IPS-NIHi11 (cell line): ENCODE results near the gene ADAD1.

Source experiments
- DNase-seq: peaks from one replicate; pipeline ENCODE4 v3.0.0; 2012; ENCODE audit warnings: mixed read lengths, low spot score

Gene ADAD1

DNA sequence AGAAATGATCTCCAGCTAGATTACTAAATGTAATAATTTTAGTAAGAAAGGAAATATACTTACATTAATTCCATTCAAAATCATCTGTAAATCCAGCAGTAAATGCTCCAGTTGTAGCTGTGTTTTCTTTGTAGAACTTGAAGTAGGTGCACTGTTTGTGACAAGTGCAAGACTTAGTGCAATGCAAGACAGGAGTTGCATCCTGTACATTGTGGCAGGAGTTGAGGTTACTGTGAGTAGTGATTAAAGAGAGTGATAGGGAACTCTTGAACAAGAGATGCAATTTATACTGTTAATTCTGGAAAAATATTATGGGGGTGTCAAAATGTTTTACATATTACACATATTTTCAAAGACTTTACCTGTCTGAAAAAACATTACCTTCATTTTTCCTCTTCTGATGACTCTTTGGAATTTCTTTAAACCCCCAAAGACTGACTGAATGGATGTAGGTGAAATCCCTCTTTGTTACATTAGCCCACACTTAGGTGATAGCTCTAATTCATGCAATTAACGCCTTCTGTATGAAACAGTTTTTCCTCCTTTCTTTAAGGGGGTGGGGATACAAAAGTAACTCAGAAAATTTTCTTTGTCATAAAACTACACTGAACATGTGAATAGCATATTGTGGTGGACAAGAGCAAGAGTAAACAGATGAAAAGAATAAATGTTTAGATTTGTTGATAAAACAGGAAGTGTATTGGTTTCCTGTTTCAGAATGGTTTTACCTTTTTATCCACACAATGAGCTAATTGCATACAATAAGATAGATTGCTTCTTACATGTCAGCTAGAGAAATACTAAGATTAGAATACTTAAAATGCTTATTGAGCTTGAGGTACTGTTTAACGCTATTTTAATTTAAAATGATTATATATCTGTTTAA, 77.7 kb downstream of the ADAD1 start, which contains the start of gene IL2:
Gene IL2, minus strand, starts transcription at position 495 of the 886 bp plus-strand sequence. Its CDS starts 285 bp downstream, at position 210.
- DNase-seq: no peak

DNA sequence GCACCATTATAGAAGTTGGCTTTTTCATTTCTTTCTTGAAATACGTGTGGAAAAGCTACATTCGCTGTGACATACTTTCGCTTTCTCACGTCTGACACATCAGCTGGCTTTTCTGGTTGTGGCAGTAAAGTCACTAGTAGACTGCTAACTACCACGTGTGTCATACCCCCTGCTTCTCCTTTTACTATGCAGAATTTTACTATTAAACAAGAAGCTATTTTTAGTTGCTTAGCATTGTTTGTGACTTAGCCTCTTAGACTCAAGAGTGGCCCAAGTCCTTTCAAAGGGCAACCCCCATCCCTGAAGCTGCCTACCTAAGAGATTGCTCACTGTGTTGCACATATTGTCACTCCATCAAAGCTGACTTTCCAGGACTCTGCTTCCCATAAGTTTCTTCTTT, 79.8 kb downstream of the ADAD1 start:
- DNase-seq: no peak

- DNase-seq: no peak
Measured at GRCh38 chr4:122469457-122469856, 90.6 kb downstream of the ADAD1 start.

GRCh38 chr4:122475233-122475632, 96.4 kb downstream of the ADAD1 start:
- no peak for DNase-seq

- no peak for DNase-seq
Measured at GRCh38 chr4:122476126-122476525, 97.3 kb downstream of the ADAD1 start.

DNA sequence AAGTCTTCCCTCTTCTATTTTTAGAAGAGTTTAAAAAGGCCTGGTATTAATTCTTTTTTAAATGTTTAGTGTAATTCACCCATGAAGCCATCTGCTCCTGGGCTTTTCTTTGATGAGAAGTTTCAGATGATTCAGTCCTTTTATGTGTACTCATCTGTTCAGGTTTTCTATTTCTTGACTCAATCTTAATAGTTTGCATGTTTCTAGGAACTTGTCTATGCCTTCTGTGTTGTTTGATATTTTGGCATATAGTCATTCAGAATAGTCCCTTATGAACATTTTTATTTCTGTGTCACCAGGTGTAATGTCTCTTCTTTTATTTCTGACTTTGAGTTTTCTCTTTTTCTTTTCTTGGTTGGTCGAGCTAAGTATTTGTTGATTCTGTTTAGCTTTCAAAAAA, 97.9 kb downstream of the ADAD1 start:
- no peak for DNase-seq
